Upper lobe of left lung (tissue), 6 donors: Measurements from ENCODE around the gene VPS37D. TPM values are rescaled to one million over a fixed set of nuclear protein-coding genes. Genes with fewer than 3 reads are reported as not detected.

Experiments used
- ATAC-seq, 2 donors: fragments of 200-7000 bp; cut with Tn5 transposase; one replicate each; pipeline ENCODE4 v1.9.1; 2022; ENCODE audit warnings: mild to moderate bottlenecking in 2 of 2, moderate library complexity in 2 of 2; ENCODE audit not compliant: low FRiP score in 2 of 2
- DNase-seq, 2 donors: peaks; one replicate each; pipeline ENCODE4 v3.0.0-alpha.2; 2019 to 2020
- H3K27ac ChIP-seq, 4 donors: fragments of 200-600 bp; sonication (generic); one replicate each; pipeline ENCODE4 v1.5.1; 2016 to 2019
- H3K27me3 ChIP-seq, 4 donors: fragments of 200-600 bp; sonication (generic); one replicate each; pipeline ENCODE4 v1.5.1; 2017 to 2019
- H3K36me3 ChIP-seq, 4 donors: fragments of 200-600 bp; sonication (generic); one replicate each; pipeline ENCODE4 v1.5.1; 2016 to 2019
- H3K4me1 ChIP-seq, 4 donors: fragments of 200-600 bp; sonication (generic); one replicate each; pipeline ENCODE4 v1.5.1; 2018 to 2019
- H3K4me3 ChIP-seq, 4 donors: fragments of 200-600 bp; sonication (generic); one replicate each; pipeline ENCODE4 v1.5.1; 2017 to 2019; ENCODE audit warnings: mild to moderate bottlenecking in 2 of 4, moderate library complexity in 1 of 4
- H3K9me3 ChIP-seq, 4 donors: fragments of 200-600 bp; sonication (generic); one replicate each; pipeline ENCODE4 v1.5.1; 2018 to 2019
- EP300 ChIP-seq, 4 donors: sonication (generic); formaldehyde crosslinking; IDR thresholded peaks; one replicate each; pipeline ENCODE4 v1.5.1; 2017; ENCODE audit warnings: antibody characterized with exemption in 4 of 4, control low read depth in 2 of 4
- POLR2A ChIP-seq, 4 donors: fragments of 450-650 bp; IDR thresholded peaks; one replicate each; pipeline ENCODE4 v1.5.1; 2016 to 2017; ENCODE audit warnings: antibody characterized with exemption in 4 of 4, mild to moderate bottlenecking in 2 of 4
- POLR2AphosphoS5 ChIP-seq, 2 donors: sonication (generic); formaldehyde crosslinking; IDR thresholded peaks; one replicate each; pipeline ENCODE4 v1.5.1; 2017; ENCODE audit warnings: antibody characterized with exemption in 2 of 2
- WGBS, 2 donors: methylation state at CpG; one replicate each; pipeline ENCODE4 v1.1.5; 2017 to 2018; 5-methylcytosine and 5-hydroxymethylcytosine counted together
- total RNA-seq, 6 donors: library from RNA; depleted of rRNA in 4 of 6; stranded (reverse); fragments of >200 nt in 4 of 6; gene quantifications; one replicate each; pipeline versions ENCODE4 v1.1.0 to v1.2.1, GENCODE V29; 2016 to 2021
- TF ChIP-seq, protein P1 (sequence below), 6 experiments: fragments of 450-650 bp in 4 of 6; fragments of 200-600 bp in 2 of 6; sonication (generic) in 2 of 6; IDR thresholded peaks; one replicate each; pipeline ENCODE4 v1.5.1; 2016 to 2019; ENCODE audit warnings: antibody characterized with exemption in 6 of 6
- donor health status: DM: no; HTN: no; CAD: no; lungs with moderate emphysema.
- donor health status: DM: no; HTN: yes; CAD: no; lungs with severe emphysema.

VPS37D gene
- total RNA-seq, 6 donors from 2014 or later = 1.0 to 4.3 (median 1.5) TPM

- ATAC-seq (no peak), DNase-seq (no peak)
- Histone ChIP-seq H3K4me3 (no peak overlapping the region), H3K9me3 (no peaks in the 10 kb centered on the region), H3K27me3 (no peaks in the 10 kb centered on the region), H3K27ac (no peak overlapping the region), H3K4me1 (peaks cover 0 to 23% (median 15%) of the 10 kb centered on the region in 4 donors), H3K36me3 (peaks cover 0 to 28% (median 16%) of the 10 kb centered on the region in 4 donors)
- 81 to 83% methylated on average over 13 of the region's 13 CpGs for WGBS, 2 donors
- no peak for TF ChIP-seq POLR2A (IDR thresholded peaks at IDR 0.05)
- TF ChIP-seq, protein P1, sequence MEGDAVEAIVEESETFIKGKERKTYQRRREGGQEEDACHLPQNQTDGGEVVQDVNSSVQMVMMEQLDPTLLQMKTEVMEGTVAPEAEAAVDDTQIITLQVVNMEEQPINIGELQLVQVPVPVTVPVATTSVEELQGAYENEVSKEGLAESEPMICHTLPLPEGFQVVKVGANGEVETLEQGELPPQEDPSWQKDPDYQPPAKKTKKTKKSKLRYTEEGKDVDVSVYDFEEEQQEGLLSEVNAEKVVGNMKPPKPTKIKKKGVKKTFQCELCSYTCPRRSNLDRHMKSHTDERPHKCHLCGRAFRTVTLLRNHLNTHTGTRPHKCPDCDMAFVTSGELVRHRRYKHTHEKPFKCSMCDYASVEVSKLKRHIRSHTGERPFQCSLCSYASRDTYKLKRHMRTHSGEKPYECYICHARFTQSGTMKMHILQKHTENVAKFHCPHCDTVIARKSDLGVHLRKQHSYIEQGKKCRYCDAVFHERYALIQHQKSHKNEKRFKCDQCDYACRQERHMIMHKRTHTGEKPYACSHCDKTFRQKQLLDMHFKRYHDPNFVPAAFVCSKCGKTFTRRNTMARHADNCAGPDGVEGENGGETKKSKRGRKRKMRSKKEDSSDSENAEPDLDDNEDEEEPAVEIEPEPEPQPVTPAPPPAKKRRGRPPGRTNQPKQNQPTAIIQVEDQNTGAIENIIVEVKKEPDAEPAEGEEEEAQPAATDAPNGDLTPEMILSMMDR (IDR thresholded peaks at IDR 0.05) = no peak
- no peak for TF ChIP-seq POLR2AphosphoS5 (IDR thresholded peaks at IDR 0.05)
- no peak for TF ChIP-seq EP300 (IDR thresholded peaks at IDR 0.05)
These were observed 35.6 kb downstream of the VPS37D start for GRCh38 chr7:73703225-73703624.

- peaks cover 0 to 20% (median 12%) of the 10 kb centered on the region in 4 donors for H3K36me3 ChIP-seq
- no peaks in the 10 kb centered on the region for H3K9me3 ChIP-seq
- H3K27me3 ChIP-seq = no peaks in the 10 kb centered on the region
- TF ChIP-seq, protein P1 (IDR thresholded peaks at IDR 0.05) = no peak
- TF ChIP-seq EP300 (IDR thresholded peaks at IDR 0.05) (no peak), POLR2A (IDR thresholded peaks at IDR 0.05) (no peak), POLR2AphosphoS5 (IDR thresholded peaks at IDR 0.05) (no peak)
- ATAC-seq = peak; percentile 65 to 76
- H3K4me3 ChIP-seq = peak overlapping the region in 3 of 4 donors; percentile 13 to 37 (median 30)
- H3K4me1 ChIP-seq = peaks cover 0 to 23% (median 15%) of the 10 kb centered on the region in 4 donors
- 53 to 56% methylated on average over 18 to 20 of the region's 45 CpGs for WGBS, 2 donors
- DNase-seq = peak; percentile 62 to 87
- H3K27ac ChIP-seq = peak overlapping the region in 1 of 4 donors; percentile 26
These were observed 36.4 kb downstream of the VPS37D start for GRCh38 chr7:73703757-73704639.

GRCh38 chr7:73704640-73705550 lies 37.3 kb downstream of the VPS37D start:
- peaks cover 0 to 11% (median 4%) of the 10 kb centered on the region in 4 donors for H3K36me3 ChIP-seq
- peak overlapping the region in 1 of 4 donors; percentile 26 for H3K27ac ChIP-seq
- WGBS, 2 donors = 73 to 74% methylated on average over 16 to 18 of the region's 23 CpGs
- H3K4me1 ChIP-seq = peaks cover 0 to 23% (median 15%) of the 10 kb centered on the region in 4 donors
- no peak for TF ChIP-seq POLR2AphosphoS5 (IDR thresholded peaks at IDR 0.05)
- no peak for TF ChIP-seq POLR2A (IDR thresholded peaks at IDR 0.05)
- TF ChIP-seq, protein P1 (IDR thresholded peaks at IDR 0.05) = no peak
- no peak for TF ChIP-seq EP300 (IDR thresholded peaks at IDR 0.05)
- H3K4me3 ChIP-seq = no peak overlapping the region
- DNase-seq (peak in 1 of 2 donors; percentile 79), ATAC-seq (peak in 1 of 2 donors; percentile 58)
- H3K9me3 ChIP-seq = no peaks in the 10 kb centered on the region
- no peaks in the 10 kb centered on the region for H3K27me3 ChIP-seq

GRCh38 chr7:73705551-73705920 lies 37.9 kb downstream of the VPS37D start:
- Histone ChIP-seq H3K27me3 (no peaks in the 10 kb centered on the region), H3K4me1 (peaks cover 0 to 23% (median 15%) of the 10 kb centered on the region in 4 donors), H3K27ac (no peak overlapping the region), H3K9me3 (no peaks in the 10 kb centered on the region), H3K4me3 (no peak overlapping the region), H3K36me3 (peaks cover 0 to 7% (median 3%) of the 10 kb centered on the region in 4 donors)
- DNase-seq (no peak), ATAC-seq (no peak)
- 89 to 92% methylated on average over 8 to 10 of the region's 10 CpGs for WGBS, 2 donors
- no peak for TF ChIP-seq POLR2AphosphoS5 (IDR thresholded peaks at IDR 0.05)
- no peak for TF ChIP-seq POLR2A (IDR thresholded peaks at IDR 0.05)
- TF ChIP-seq EP300 (IDR thresholded peaks at IDR 0.05) = no peak
- TF ChIP-seq, protein P1 (IDR thresholded peaks at IDR 0.05) = no peak
